Kidney (tissue), 14 donors: Measurements from ENCODE around the gene NGFR. TPM values are rescaled to one million over a fixed set of nuclear protein-coding genes. Genes with fewer than 3 reads are reported as not detected.

Experiments
- DNase-seq, 5 donors: peaks; one replicate each; pipeline ENCODE4 v3.0.0-alpha.2; 2013 to 2020
- FAIRE-seq: peaks from 2 replicates; lab custom pipeline; 2012; peaks lifted over from hg19 to GRCh38; lab: Jason Lieb, UNC
- H3K27ac ChIP-seq, 2 donors: one replicate each; pipeline ENCODE4 v1.7.0; 2013; ENCODE audit warnings: low read depth in 2 of 2, low read length in 2 of 2, inconsistent platforms in 1 of 2
- H3K27me3 ChIP-seq: one replicate; pipeline ENCODE4 v1.7.1; 2013; ENCODE audit warnings: low read length, inconsistent platforms; ENCODE audit not compliant: control insufficient read depth, insufficient read depth
- H3K36me3 ChIP-seq, 3 donors: one replicate each; pipeline versions ENCODE4 v1.7.0 to v1.7.1; 2013; ENCODE audit warnings: low read length in 3 of 3, control low read depth in 1 of 3, inconsistent platforms in 1 of 3; ENCODE audit not compliant: insufficient read depth in 3 of 3, control insufficient read depth in 2 of 3
- H3K4me1 ChIP-seq, 3 donors: one replicate each; pipeline versions ENCODE4 v1.7.0 to v1.7.1; 2013; ENCODE audit warnings: low read length in 3 of 3, inconsistent platforms in 1 of 3, low read depth in 1 of 3; ENCODE audit not compliant: control insufficient read depth in 2 of 3, insufficient read depth in 2 of 3
- H3K4me3 ChIP-seq, 3 donors: one replicate each; pipeline versions ENCODE4 v1.7.0 to v1.8.1; 2013; ENCODE audit warnings: low read length in 3 of 3, control low read depth in 1 of 3, inconsistent platforms in 1 of 3
- H3K9ac ChIP-seq, 3 donors: one replicate each; pipeline versions ENCODE4 v1.7.0 to v1.7.1; 2013; ENCODE audit warnings: low read length in 3 of 3, control low read depth in 1 of 3, inconsistent platforms in 1 of 3
- H3K9me3 ChIP-seq, 3 donors: one replicate each; pipeline versions ENCODE4 v1.7.0 to v1.7.1; 2013; ENCODE audit warnings: low read length in 3 of 3, control low read depth in 1 of 3, inconsistent platforms in 1 of 3; ENCODE audit not compliant: control insufficient read depth in 2 of 3, insufficient read depth in 1 of 3
- CTCF ChIP-seq: IDR thresholded peaks from 3 replicates; pipeline ENCODE4 v1.5.1; 2012; ENCODE audit warnings: mild to moderate bottlenecking, moderate library complexity, borderline replicate concordance; ENCODE audit not compliant: insufficient read depth; ENCODE audit errors: extremely low read depth
- intact Hi-C: fragments of 100-400 bp; cut with DNase I; formaldehyde crosslinking; loops from one replicate; pipeline ENCODE4 v1.11.1; 2022
- polyA plus RNA-seq: library from polyadenylated mRNA; stranded (reverse); fragments of 350-450 nt; fragmentation: Illumina TruSeq; extraction: RNeasy Lipid Tissue Mini Kit (QIAGEN cat#74804); gene quantifications from one replicate; pipeline ENCODE4 v1.2.3, GENCODE V29; 2014; ENCODE audit warnings: low read depth, low replicate concordance; ENCODE audit not compliant: insufficient read depth
- total RNA-seq: library from RNA; stranded (reverse); fragmentation: NEBNext Ultra II Directional; extraction: Animal tissue kit (Norgen Biotek cat#: 25700); gene quantifications from one replicate; pipeline ENCODE4 v1.2.1, GENCODE V29; 2021
- donor health status: control.
- donor health status: control.
- donor health status: control.
- donor health status: control.
- donor health status: control.
- donor health status: DM: yes; HTN: yes; CAD: no.
- donor health status: Normal renal cell carcinoma (clear cell type).

The NGFR gene
- total and polyA plus RNA-seq, 2 donors from 2014 or later, result 9.4 to 13.2 TPM

- no peaks in the 10 kb centered on the region for H3K9me3 ChIP-seq
- H3K36me3 ChIP-seq, result no peaks in the 10 kb centered on the region
- no peak for TF ChIP-seq CTCF
- H3K9ac ChIP-seq, result no peak overlapping the region
- no peaks in the 10 kb centered on the region for H3K27me3 ChIP-seq
- H3K4me1 ChIP-seq, result peaks cover 0 to 15% (median 9%) of the 10 kb centered on the region in 3 donors
- intact Hi-C loops, result no loop called here
- no peak overlapping the region for H3K4me3 ChIP-seq
- DNase-seq (peak in 4 of 5 donors; percentile 26 to 71 (median 56)), FAIRE-seq (no peak)
- no peak overlapping the region for H3K27ac ChIP-seq
Measured at GRCh38 chr17:49519781-49520180, 24.7 kb downstream of the NGFR start.

DNA sequence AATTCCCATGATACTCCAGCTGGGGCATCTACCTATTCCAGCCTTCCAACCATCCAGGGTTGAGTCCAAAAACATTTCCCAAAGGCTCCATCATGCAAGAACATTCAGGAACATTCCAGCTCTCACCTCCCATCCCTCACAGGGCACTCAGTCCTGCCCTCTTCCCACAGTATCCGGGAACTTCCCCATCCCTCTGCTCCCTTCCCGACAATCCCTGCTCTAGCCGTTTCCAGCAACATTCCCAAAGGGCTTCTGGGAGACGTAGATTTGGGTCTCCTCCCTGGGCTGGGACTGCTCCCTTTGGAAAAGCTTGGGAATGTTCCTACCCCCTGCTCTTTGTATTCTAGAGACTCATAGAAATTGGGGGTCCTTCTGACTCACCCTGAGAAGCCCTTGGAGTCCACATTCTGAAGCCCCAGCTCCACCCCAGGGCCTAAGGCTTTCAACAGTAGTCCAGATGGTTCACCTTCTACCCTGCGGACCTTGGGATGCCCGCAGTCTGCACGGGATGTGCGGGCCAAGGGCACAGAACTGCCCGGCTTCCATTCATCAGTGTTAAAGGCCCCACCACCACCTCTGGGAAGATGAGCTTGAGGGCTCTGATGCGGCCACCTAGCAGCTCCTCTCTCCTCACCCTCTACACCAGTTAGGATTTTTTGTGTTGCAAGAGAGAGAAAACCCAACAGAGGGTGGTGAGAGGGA, 25.4 kb downstream of the NGFR start:
- no peak for FAIRE-seq
- intact Hi-C loops, result no loop called here
- H3K9ac ChIP-seq, result no peak overlapping the region
- peaks cover 0 to 8% (median 4%) of the 10 kb centered on the region in 3 donors for H3K4me1 ChIP-seq
- DNase-seq, result no peak
- H3K27ac ChIP-seq, result no peak overlapping the region
- H3K27me3 ChIP-seq, result no peaks in the 10 kb centered on the region
- no peaks in the 10 kb centered on the region for H3K36me3 ChIP-seq
- no peak overlapping the region for H3K4me3 ChIP-seq
- H3K9me3 ChIP-seq, result no peaks in the 10 kb centered on the region
- TF ChIP-seq CTCF, result no peak

GRCh38 chr17:49521088-49521450, 26.0 kb downstream of the NGFR start:
- Histone ChIP-seq H3K9me3 (no peaks in the 10 kb centered on the region), H3K27me3 (no peaks in the 10 kb centered on the region), H3K27ac (no peak overlapping the region), H3K4me3 (no peak overlapping the region), H3K4me1 (peaks cover 0 to 2% (median 0%) of the 10 kb centered on the region in 3 donors), H3K9ac (no peak overlapping the region), H3K36me3 (no peaks in the 10 kb centered on the region)
- FAIRE-seq (no peak), DNase-seq (no peak)
- TF ChIP-seq CTCF, result no peak
- intact Hi-C loops, result no loop called here
